Suppressor macrophage (primary cell): Measurements from ENCODE around the gene SPTBN4.
"Not testable (repeated sequence)": the region's sequence is repeated elsewhere in the genome, so short reads cannot be mapped to it uniquely, and the experiment has no call there.

ENCODE experiments used
- DNase-seq, 4 experiments: peaks; one replicate each; pipeline ENCODE4 v3.0.0-alpha.2; 2020 to 2022

Gene SPTBN4

DNA sequence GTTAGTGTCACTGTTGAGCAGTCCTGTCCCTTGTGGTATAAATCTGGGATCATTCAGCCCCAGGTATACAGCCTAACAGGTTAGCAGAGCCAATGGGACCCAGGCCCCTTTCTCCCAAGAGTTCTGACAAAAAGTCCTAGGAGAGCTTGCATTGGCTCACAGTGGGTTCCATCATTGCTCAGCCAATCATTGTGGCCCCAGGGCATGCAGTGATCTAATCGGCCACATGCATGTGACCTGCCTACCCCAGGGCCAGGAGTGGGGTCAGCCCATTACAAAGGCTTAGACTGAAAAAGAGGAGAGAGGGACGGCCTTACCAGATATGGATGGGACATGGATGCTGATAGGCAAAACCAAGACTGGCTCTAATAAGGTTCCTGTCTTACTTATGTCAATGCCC is 41.1 kb downstream of the SPTBN4 start:
- no peak for DNase-seq

GRCh38 chr19:40508739-40509260 is 42.0 kb downstream of the SPTBN4 start:
- DNase-seq = no peak

- DNase-seq = no peak
These were observed 43.8 kb downstream of the SPTBN4 start for GRCh38 chr19:40510526-40511115.

DNA sequence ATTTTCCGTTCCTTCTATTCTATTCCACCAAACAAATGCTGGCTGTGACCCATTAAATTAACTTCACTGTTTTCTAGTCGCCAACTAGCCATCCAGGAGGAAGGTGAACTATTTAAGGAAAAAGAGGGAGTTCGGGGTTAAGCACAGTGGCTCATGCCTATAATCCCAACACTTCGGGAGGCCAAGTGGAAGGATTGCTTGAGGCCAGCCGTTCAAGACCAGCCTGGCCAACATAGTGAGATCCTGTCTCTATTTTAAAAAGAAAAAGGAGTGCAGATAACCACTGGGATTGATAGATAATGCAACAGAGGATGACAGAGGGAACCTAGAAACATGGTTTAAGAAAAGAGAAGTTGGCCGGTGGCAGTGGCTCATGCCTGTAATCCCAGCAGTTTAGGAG is 44.7 kb downstream of the SPTBN4 start:
- no peak for DNase-seq

DNA sequence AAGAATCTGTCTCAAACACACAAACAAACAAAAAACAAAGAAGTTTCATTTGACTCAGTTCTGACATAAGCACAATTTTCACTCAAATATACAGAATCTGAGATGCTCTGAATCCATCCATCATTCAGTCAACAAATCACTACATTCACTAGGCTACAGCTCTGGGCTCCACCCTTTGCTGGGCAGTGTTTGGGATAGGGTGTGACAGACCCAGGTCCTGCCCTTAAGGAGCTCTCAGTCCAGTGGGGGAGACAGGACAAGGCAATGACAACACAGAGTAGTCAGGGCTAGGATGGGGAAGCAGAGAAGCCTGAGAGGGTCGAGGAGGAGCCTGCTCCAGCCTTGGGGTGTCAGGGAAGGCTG is 45.3 kb downstream of the SPTBN4 start:
- DNase-seq = no peak

GRCh38 chr19:40512473-40513344 is 45.9 kb downstream of the SPTBN4 start:
- DNase-seq = peak in 3 of 4 experiments; percentile 12 to 53 (median 33)

- no peak for DNase-seq
These were observed 46.5 kb downstream of the SPTBN4 start for GRCh38 chr19:40513345-40513678.

- DNase-seq = no peak
These were observed 47.0 kb downstream of the SPTBN4 start for GRCh38 chr19:40513741-40514315.

DNA sequence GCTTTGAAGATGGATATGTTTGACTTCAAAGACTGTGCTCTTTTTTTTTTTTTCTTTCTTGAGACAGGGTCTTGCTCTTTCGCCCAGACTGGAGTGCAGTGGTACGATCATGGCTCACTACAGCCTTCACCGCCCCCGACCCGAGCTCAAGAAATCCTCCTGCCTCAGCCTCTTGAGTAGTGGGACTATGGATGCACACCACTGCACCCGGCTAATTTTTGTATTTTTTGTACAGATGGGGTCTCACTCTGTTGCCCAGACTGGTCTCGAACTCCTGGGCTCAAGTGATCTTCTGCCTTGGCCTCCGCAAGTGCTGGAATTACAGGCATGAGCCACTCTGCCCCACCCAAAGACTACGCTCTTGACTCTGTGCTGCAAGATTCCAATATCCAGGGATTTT is 50.4 kb downstream of the SPTBN4 start:
- no peak for DNase-seq

- peak; percentile 51 to 78 (median 58) for DNase-seq
These were observed 52.8 kb downstream of the SPTBN4 start for GRCh38 chr19:40519352-40520322.

DNA sequence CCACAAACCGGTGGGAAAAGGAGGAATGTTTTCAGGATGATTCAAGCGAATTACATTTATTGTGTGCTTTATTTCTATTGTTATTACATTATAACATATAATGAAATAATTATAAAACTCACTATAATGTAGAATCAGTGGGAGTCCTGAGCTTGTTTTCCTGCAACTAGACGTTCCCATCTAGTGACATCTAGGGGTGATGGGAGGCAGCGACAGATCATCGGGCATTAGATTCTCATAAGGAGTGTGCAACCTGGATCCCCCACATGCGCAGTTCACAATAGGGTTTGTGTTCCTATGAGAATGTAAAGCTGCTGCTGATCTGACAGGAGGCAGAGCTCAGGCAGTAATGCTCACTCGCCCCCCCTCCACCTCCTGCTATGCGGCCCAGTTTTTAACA is 54.5 kb downstream of the SPTBN4 start:
- peak in 3 of 4 experiments; percentile 13 to 32 (median 30) for DNase-seq

- not testable (repeated sequence) for DNase-seq
These were observed 55.1 kb downstream of the SPTBN4 start for GRCh38 chr19:40521900-40522299.

DNA sequence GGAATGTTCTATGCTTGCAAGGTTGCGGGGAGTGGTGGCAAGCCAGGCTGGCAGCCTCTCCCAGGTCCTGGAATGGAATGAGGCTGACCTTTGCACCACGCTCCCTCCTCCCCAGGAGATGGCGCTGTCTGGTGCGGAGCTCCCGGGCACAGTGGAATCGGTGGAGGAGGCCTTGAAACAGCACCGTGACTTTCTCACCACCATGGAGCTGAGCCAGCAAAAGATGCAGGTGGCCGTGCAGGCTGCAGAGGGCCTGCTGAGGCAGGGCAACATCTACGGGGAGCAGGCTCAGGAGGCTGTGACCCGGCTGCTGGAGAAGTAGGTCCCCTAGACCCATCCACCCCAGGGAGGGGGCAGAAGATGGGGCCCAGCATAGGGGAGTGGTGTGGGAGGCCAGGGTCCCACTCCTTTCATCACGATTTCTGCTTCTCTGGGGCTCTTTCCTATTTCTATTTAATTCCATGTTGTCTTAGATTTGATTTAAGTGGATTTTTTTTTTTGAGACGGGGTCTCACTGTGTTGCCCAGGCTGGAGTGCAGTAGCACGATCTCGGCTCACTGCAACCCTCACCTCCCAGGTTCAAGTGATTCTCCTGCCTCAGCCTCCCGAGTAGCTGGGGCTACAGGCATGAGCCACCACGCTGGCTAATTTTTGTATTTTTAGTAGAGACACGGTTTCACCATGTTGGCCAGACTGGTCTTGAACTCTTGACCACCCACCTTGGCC is 56.7 kb downstream of the SPTBN4 start:
- peak; percentile 69 to 84 (median 74) for DNase-seq

DNA sequence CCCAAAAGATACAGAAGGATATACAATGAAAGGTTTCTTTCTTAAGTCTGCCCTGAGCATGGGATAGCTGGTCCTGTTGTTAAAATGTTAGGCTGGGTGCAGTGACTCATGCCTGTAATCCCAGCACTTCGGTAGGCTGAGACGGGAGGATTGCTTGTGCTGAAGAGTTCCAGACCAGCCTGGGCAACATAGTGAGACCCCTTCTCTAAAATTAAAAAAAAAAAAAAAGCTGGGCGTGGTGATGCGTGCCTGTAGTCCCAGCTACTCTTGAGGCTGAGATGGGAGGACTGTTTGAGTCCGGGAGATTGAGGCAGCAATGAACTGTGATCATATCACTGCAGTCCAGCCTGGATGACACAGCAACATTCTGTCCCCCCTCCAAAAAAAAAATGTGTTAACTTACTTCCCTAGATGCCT is 57.3 kb downstream of the SPTBN4 start:
- DNase-seq = no peak

- no peak for DNase-seq
These were observed 57.9 kb downstream of the SPTBN4 start for GRCh38 chr19:40524655-40525054.

GRCh38 chr19:40525234-40526051 is 58.6 kb downstream of the SPTBN4 start:
- no peak for DNase-seq

DNA sequence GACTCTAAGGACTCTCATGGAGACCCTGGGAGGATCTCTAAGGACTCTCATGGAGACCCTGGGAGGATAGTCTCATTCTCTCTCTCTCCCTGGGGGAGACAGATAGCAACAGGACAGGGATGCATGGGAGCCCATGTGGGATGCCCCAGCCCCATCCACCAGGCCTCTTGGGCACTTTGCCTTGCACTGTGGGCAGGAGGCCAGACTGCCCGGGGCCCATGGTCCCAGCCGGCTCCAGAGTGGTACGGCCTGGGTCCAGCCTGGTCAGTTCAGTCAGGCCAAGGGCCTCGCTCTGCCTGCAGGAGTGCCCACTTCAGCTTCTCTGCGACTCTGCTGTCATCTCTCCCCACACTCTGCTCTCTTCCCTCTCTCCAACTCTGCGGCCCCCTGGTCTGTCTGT is 61.3 kb downstream of the SPTBN4 start:
- no peak for DNase-seq

DNA sequence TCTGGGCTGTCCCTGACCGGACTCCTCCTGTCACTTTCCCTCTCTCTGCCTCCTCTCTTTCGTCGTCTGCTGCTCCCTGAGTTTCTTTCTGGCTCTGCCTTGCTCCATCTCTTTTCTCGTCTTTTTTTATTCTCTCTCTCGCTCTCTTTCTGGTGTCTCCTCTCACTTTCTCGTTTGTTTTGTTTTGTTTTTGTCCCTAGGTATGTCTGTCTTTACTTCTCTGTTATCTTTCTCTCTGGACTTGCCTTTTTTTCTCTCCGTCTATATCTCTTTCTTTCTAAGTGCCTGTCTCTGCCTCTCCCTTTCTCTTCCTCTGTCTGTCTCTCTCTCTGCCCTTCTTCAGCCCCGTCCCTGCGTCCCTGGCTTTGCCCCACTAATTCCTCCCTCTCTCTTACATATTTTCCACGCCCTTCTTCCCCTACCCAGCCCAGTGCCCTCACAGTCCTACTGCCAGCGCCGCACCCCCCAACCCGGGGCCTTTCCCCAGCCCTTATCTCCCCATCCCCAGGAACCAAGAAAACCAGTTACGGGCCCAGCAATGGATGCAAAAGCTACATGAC is 61.8 kb downstream of the SPTBN4 start:
- DNase-seq = no peak

GRCh38 chr19:40529093-40529954 is 62.5 kb downstream of the SPTBN4 start:
- DNase-seq = peak; percentile 76 to 90 (median 88)
